ENCODE results near the gene CD163L1.

The CD163L1 gene

GRCh38 chr12:7321624-7322023 lies 122.3 kb downstream of the CD163L1 start:
- DNase-seq = no peak

DNA sequence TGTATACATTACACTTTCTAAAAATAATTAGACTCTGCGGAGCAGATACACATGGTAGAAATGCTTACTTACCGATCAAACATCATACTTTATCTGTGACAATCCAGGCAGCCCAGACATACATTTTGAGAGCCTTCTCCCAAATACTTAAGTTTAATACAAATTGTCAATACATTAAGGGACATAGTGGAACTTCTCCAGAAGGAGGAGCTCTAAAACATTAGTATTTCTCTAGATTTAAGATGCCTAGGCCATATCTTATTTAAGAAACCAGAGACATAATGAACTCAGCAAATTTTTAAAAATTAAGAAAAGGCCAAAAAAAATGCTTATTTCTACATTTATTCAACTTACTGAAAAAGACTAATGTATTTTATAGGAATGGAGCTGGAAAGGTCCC lies 124.0 kb downstream of the CD163L1 start:
- no peak for DNase-seq

DNA sequence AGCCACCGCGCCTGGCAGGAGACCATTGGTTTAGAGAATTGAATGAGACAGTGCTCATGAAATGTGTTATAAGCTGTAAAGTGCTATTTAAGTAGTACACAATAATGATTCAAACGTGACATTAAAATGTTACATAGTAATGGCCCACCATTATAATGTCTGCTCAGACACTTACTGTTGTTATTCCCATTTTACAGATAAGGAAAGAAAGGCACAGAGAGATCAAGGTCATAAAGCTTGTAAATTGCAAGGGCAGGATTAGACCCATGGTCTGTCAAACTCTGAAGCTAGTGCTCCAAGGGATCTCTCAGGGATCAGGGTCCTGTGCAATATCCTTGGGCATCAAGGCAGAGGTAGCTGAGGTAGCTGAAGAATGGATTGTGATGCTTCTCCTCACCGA lies 133.9 kb downstream of the CD163L1 start:
- DNase-seq = no peak
